HEK293T (cell line): ENCODE measurements around the gene ZNF212.

Experiments used
- BHLHE40 ChIP-seq: fragments of 450-650 bp; IDR thresholded peaks from 2 replicates; pipeline ENCODE4 v1.6.1; 2016; ENCODE audit warnings: mild to moderate bottlenecking, moderate library complexity, borderline replicate concordance
- CTBP1 ChIP-seq: fragments of 450-650 bp; IDR thresholded peaks from 2 replicates; pipeline ENCODE4 v1.6.1; 2016; ENCODE audit warnings: borderline replicate concordance
- ELF4 ChIP-seq: fragments of 450-650 bp; IDR thresholded peaks from 2 replicates; pipeline ENCODE4 v1.6.1; 2017; ENCODE audit warnings: antibody characterized with exemption
- FOXK2 ChIP-seq: fragments of 450-650 bp; IDR thresholded peaks from 2 replicates; pipeline ENCODE4 v1.6.1; 2016; ENCODE audit warnings: mild to moderate bottlenecking
- FOXM1 ChIP-seq: fragments of 450-650 bp; IDR thresholded peaks from 2 replicates; pipeline ENCODE4 v1.6.1; 2017; ENCODE audit warnings: mild to moderate bottlenecking, borderline replicate concordance
- HDGF ChIP-seq: fragments of 450-650 bp; IDR thresholded peaks from 2 replicates; pipeline ENCODE4 v1.6.1; 2017; ENCODE audit warnings: antibody characterized with exemption, borderline replicate concordance
- L3MBTL2 ChIP-seq: fragments of 450-650 bp; conservative IDR thresholded peaks from 2 replicates; pipeline ENCODE4 v1.6.1; 2016; ENCODE audit warnings: mild to moderate bottlenecking
- LEF1 ChIP-seq: fragments of 450-650 bp; IDR thresholded peaks from 2 replicates; pipeline ENCODE4 v1.6.1; 2017; ENCODE audit warnings: mild to moderate bottlenecking, borderline replicate concordance
- NFRKB ChIP-seq: fragments of 450-650 bp; IDR thresholded peaks from 2 replicates; pipeline ENCODE4 v1.6.1; 2016; ENCODE audit warnings: mild to moderate bottlenecking, moderate library complexity
- SP1 ChIP-seq: fragments of 450-650 bp; IDR thresholded peaks from 2 replicates; pipeline ENCODE4 v1.6.1; 2017
- SUZ12 ChIP-seq: fragments of 450-650 bp; IDR thresholded peaks from 2 replicates; pipeline ENCODE4 v1.6.1; 2016; ENCODE audit warnings: mild to moderate bottlenecking
- ZNF384 ChIP-seq: fragments of 450-650 bp; IDR thresholded peaks from 2 replicates; pipeline ENCODE4 v1.6.1; 2016

- TF ChIP-seq FOXK2 (no peak), L3MBTL2 (no peak), FOXM1 (no peak), NFRKB (no peak), ELF4 (no peak), LEF1 (no peak), SP1 (no peak), ZNF384 (no peak), SUZ12 (no peak), BHLHE40 (no peak), HDGF (no peak), CTBP1 (no peak)
Measured at GRCh38 chr7:149254181-149254858, 14.9 kb downstream of the ZNF212 start.
